Ascending aorta (tissue), 2 donors: Measurements from ENCODE around the gene VEPH1. TPM values are rescaled to one million over a fixed set of nuclear protein-coding genes. Genes with fewer than 3 reads are reported as not detected.

Source experiments
- DNase-seq, 2 donors: peaks; one replicate each; pipeline ENCODE4 v3.0.0-alpha.2; 2019; ENCODE audit warnings: low spot score in 2 of 2
- H3K27ac ChIP-seq, 2 donors: fragments of 200-600 bp; sonication (generic); one replicate each; pipeline ENCODE4 v1.5.1; 2016 to 2017; ENCODE audit warnings: mild to moderate bottlenecking in 1 of 2
- H3K27me3 ChIP-seq: fragments of 200-600 bp; sonication (generic); one replicate; pipeline ENCODE4 v1.5.1; 2017
- H3K36me3 ChIP-seq, 2 donors: fragments of 200-600 bp; sonication (generic); one replicate each; pipeline ENCODE4 v1.5.1; 2016
- H3K4me1 ChIP-seq, 2 donors: fragments of 200-600 bp; sonication (generic); one replicate each; pipeline ENCODE4 v1.5.1; 2016 to 2017; ENCODE audit warnings: mild to moderate bottlenecking in 1 of 2
- H3K4me3 ChIP-seq, 2 donors: fragments of 200-600 bp; sonication (generic); one replicate each; pipeline ENCODE4 v1.5.1; 2016 to 2017; ENCODE audit warnings: mild to moderate bottlenecking in 1 of 2
- H3K9me3 ChIP-seq, 2 donors: fragments of 200-600 bp; sonication (generic); one replicate each; pipeline ENCODE4 v1.5.1; 2016
- intact Hi-C: fragments of 100-400 bp; cut with DNase I; formaldehyde crosslinking; loops from one replicate; pipeline ENCODE4 v1.15.1; 2023
- total RNA-seq: library from RNA; depleted of rRNA; stranded (reverse); fragments of >200 nt; gene quantifications from one replicate; pipeline ENCODE4 v1.1.0, GENCODE V29; 2016
- TF ChIP-seq, protein P1 (sequence below), 3 experiments: fragments of 200-600 bp in 2 of 3; fragments of 450-650 bp in 1 of 3; sonication (generic) in 2 of 3; IDR thresholded peaks; one replicate each; pipeline ENCODE4 v1.5.1; 2016 to 2019; ENCODE audit warnings: antibody characterized with exemption in 3 of 3, mild to moderate bottlenecking in 1 of 3, moderate library complexity in 1 of 3

The VEPH1 gene
- total RNA-seq, 1 donor from 2014 or later, result 2.2 TPM

DNA sequence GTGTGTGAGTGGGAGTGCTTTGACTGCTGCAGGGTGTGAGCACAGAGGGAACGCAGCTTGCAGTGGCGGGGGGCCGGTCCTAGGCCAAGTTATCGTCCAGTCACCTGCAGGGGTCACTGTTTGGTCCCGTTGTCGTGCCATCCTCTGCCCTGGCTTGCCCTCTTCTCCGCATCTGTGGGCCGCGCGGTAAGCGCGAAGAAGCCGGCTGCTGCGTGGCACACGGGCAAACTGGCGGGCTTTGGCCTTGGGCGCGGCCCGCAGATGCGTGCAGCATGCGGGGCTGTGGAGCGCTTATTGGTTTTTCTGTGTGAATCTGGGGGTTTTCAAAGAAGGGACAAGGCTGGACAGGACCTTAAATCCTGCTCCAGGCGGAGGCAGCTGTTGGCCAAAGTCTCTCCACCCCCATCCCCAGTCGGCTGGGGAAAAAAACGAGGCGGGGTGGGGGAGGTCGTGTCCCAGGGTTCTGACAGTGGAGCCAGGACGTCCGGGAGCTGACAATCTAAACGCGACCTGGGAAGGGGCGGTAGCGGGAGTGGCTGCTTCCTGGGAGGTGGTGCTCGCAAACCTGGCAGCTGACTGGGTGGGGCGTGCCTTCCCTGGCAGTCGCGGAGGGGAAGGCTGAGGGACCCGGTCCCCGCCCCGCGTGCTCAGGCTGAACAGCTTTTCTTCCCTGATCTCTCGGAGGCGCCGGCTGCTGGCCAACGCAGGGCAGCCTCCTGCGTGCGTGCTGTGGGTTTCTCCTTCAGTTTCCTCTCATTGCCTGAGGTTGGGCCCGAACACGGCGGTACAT, 39.7 kb upstream of the VEPH1 start:
- intact Hi-C loops, result no loop called here
- peak overlapping the region; percentile 51 to 63 for H3K4me3 ChIP-seq
- peak in 1 of 2 donors; percentile 67 for DNase-seq
- no peaks in the 10 kb centered on the region for H3K9me3 ChIP-seq
- TF ChIP-seq, protein P1, sequence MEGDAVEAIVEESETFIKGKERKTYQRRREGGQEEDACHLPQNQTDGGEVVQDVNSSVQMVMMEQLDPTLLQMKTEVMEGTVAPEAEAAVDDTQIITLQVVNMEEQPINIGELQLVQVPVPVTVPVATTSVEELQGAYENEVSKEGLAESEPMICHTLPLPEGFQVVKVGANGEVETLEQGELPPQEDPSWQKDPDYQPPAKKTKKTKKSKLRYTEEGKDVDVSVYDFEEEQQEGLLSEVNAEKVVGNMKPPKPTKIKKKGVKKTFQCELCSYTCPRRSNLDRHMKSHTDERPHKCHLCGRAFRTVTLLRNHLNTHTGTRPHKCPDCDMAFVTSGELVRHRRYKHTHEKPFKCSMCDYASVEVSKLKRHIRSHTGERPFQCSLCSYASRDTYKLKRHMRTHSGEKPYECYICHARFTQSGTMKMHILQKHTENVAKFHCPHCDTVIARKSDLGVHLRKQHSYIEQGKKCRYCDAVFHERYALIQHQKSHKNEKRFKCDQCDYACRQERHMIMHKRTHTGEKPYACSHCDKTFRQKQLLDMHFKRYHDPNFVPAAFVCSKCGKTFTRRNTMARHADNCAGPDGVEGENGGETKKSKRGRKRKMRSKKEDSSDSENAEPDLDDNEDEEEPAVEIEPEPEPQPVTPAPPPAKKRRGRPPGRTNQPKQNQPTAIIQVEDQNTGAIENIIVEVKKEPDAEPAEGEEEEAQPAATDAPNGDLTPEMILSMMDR (IDR thresholded peaks at IDR 0.05), result peak in 2 of 3 experiments; percentile 8 to 10
- H3K27ac ChIP-seq, result no peak overlapping the region
- H3K36me3 ChIP-seq, result no peaks in the 10 kb centered on the region
- no peaks in the 10 kb centered on the region for H3K4me1 ChIP-seq
- H3K27me3 ChIP-seq, result no peaks in the 10 kb centered on the region

DNA sequence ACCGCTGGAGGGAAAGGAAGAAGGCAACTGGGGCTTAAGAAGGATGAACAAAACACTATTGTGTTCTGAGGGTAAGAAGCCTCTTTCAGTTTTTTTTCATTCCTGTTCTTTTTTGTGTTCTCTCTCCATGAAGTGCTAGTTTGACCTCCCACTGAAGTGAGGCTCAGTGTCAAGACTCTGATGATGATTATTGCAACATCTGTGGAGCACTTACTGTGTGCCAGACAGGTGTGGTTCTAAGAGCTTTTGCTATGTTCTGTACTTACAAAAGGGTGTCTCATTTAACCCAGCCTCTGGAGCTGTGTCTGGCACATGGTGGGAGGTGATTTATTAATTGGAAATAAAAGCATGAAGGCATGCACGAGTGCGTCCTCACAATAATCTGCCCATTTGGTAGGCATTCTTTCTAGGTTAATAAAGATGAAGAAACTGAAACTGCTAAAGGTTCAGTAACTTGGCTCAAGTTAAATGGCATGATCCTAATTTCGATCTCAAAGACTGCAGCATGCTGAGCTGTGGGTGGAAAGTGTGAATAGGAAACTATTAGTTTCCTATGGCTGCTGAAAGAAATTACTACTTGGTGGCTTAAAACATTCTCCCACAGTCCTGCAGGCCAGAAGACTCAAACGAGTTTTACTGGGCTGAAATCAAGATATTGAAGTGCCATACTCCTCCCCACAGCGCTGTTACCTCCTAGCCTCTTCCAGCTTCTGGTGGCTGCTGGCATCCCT, 38.5 kb upstream of the VEPH1 start:
- no peak for DNase-seq
- no peaks in the 10 kb centered on the region for H3K9me3 ChIP-seq
- no peaks in the 10 kb centered on the region for H3K4me1 ChIP-seq
- no peaks in the 10 kb centered on the region for H3K27me3 ChIP-seq
- no peak overlapping the region for H3K4me3 ChIP-seq
- H3K27ac ChIP-seq, result no peak overlapping the region
- no peaks in the 10 kb centered on the region for H3K36me3 ChIP-seq
- intact Hi-C loops, result no loop called here
- TF ChIP-seq, protein P1 (IDR thresholded peaks at IDR 0.05), result no peak

DNA sequence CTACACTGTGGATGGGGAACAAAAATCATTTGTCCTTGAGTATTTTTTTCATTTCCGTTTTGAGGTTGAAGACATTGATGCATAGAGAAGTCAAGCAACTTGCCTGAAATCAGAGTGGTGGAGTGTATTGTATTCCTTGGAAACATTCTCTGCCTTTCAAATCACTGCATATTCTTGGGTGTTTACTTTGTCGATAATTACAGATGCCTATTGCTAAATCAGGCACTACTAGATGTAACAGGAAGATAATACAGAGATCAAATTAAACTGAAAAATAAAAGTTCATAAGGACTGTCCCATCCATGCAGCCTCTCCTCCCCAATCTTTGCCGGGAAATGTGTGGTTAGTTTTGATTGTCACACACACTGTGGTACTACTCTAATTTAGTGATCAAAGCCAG, 37.4 kb upstream of the VEPH1 start:
- Histone ChIP-seq H3K4me3 (no peak overlapping the region), H3K27me3 (no peaks in the 10 kb centered on the region), H3K27ac (no peak overlapping the region), H3K9me3 (no peaks in the 10 kb centered on the region), H3K4me1 (no peaks in the 10 kb centered on the region), H3K36me3 (no peaks in the 10 kb centered on the region)
- intact Hi-C loops, result no loop called here
- no peak for DNase-seq
- TF ChIP-seq, protein P1 (IDR thresholded peaks at IDR 0.05), result no peak

DNA sequence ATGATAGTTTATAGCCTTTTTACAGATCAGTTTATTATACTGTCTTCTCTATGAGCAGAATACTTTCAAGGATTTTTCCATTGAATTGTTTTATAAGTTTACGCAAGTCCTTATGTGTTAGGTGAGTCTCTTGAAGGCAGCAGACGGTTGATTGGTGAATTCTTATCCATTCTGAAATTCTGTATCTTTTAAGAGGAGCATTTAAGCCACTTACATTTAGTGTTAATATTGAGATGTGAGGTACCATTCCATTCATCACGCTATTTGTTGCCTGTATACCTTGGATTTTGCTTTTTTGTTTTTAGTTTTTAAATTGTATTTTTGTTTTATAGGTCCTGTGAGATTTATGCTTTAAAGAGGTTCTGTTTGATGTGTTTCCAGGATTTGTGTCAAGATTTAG, 32.5 kb upstream of the VEPH1 start:
- intact Hi-C loops, result no loop called here
- no peak for DNase-seq
- TF ChIP-seq, protein P1 (IDR thresholded peaks at IDR 0.05), result no peak
- no peaks in the 10 kb centered on the region for H3K36me3 ChIP-seq
- H3K9me3 ChIP-seq, result no peaks in the 10 kb centered on the region
- H3K4me1 ChIP-seq, result peaks cover 0 to 2% of the 10 kb centered on the region in 2 donors
- H3K4me3 ChIP-seq, result no peak overlapping the region
- H3K27me3 ChIP-seq, result no peaks in the 10 kb centered on the region
- no peak overlapping the region for H3K27ac ChIP-seq

DNA sequence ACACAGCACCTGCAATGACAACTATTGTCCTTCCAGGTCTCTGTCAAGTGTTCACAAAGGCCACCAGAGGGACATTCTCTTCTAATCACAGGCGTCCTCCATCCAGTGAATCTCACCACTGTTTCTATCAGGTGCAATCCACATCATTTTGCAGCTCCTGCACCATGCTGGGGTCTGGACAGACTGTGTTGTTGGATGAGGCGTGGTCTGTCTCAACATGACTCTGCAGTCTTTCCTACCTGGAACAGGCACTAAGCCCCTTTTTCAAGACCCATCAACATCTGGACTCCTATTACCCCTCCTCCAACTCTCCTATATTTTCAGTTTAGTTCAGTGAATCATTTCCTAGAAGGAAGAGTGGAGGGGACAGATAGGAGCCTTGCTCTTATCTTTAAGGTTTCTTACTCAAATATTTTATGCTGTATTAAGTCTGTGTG, 31.5 kb upstream of the VEPH1 start:
- peaks cover 0 to 2% of the 10 kb centered on the region in 2 donors for H3K4me1 ChIP-seq
- TF ChIP-seq, protein P1 (IDR thresholded peaks at IDR 0.05), result no peak
- no peaks in the 10 kb centered on the region for H3K27me3 ChIP-seq
- no peak overlapping the region for H3K4me3 ChIP-seq
- intact Hi-C loops, result loop anchor here (5.0 kb wide), 1 partner anchor 898 kb away; no protein-coding TSS in a partner anchor
- no peak for DNase-seq
- H3K36me3 ChIP-seq, result no peaks in the 10 kb centered on the region
- no peaks in the 10 kb centered on the region for H3K9me3 ChIP-seq
- H3K27ac ChIP-seq, result no peak overlapping the region
